Measurements from ENCODE around the gene SLC25A43. TPM values are rescaled to one million over a fixed set of nuclear protein-coding genes. Genes with fewer than 3 reads are reported as not detected.
"Not testable (repeated sequence)": the region's sequence is repeated elsewhere in the genome, so short reads cannot be mapped to it uniquely, and the experiment has no call there.

The SLC25A43 gene
- total RNA-seq, 1 donor from 2014 or later: 2.4 TPM

- DNase-seq (ENCODE audit: low spot score in 2 of 2) (no peak), FAIRE-seq (no peak)
These were observed 7.6 kb downstream of the SLC25A43 start for GRCh38 chrX:119406776-119407175.

GRCh38 chrX:119407681-119408080, 8.5 kb downstream of the SLC25A43 start:
- no peak for DNase-seq (ENCODE audit: low spot score in 2 of 2)

GRCh38 chrX:119410027-119410819, 11.1 kb downstream of the SLC25A43 start:
- DNase-seq (ENCODE audit: low spot score in 2 of 2) (no peak), FAIRE-seq (no peak)

More at GRCh38 chrX:119407681-119408080, 8.5 kb downstream of the SLC25A43 start:
- FAIRE-seq: no peak

- DNase-seq (ENCODE audit: low spot score in 2 of 2) (no peak), FAIRE-seq (no peak)
These were observed 11.7 kb downstream of the SLC25A43 start for GRCh38 chrX:119410854-119411253.

DNA sequence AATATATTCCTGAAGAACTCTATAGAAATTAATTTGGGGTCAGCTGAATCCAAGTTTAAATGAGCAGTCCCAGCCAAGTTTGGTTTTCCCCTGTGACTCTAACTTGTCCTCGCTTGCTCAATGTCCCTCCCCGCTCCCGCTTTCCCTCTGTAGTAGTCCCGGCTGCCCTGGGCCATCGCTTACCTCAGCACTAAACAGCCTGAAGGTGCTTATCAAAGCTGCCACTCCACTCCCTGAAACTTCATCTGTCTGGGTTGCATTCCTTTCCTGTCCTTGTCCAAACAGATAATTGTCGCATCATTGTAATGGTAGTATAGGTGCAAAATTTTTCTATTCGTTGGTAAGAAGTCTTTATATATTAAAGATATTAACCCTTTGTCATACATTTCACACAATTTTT, 12.8 kb downstream of the SLC25A43 start:
- DNase-seq (ENCODE audit: low spot score in 2 of 2): no peak
- no peak for FAIRE-seq

- FAIRE-seq: no peak
These were observed 18.2 kb downstream of the SLC25A43 start for GRCh38 chrX:119417376-119417775.

GRCh38 chrX:119417842-119418241, 18.7 kb downstream of the SLC25A43 start:
- DNase-seq (ENCODE audit: low spot score in 2 of 2) (no peak), FAIRE-seq (no peak)

More at GRCh38 chrX:119417376-119417775, 18.2 kb downstream of the SLC25A43 start:
- no peak for DNase-seq (ENCODE audit: low spot score in 2 of 2)

DNA sequence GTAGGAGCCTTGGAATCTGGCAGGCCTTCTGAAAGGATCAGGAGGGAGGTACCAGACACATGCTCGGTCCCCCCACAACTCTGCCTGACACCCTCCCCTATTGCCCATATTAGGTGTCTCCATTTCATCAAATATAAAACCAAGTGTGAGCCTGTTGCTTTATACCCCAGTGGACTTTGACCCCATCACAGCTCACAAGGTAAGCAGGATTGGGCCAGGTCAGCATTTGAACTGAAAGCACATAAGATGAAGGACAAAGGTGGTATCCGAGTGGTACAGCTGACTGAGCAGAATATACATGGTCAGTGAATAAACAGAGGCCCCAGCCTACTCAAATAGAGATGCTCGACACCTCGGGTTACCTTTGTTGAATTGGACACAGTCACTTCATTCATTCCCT, 20.0 kb downstream of the SLC25A43 start:
- DNase-seq (ENCODE audit: low spot score in 2 of 2): no peak
- no peak for FAIRE-seq

GRCh38 chrX:119419898-119420297, 20.8 kb downstream of the SLC25A43 start:
- no peak for DNase-seq (ENCODE audit: low spot score in 2 of 2)
- no peak for FAIRE-seq

GRCh38 chrX:119421016-119421705, 22.0 kb downstream of the SLC25A43 start:
- FAIRE-seq: no peak
- no peak for DNase-seq (ENCODE audit: low spot score in 2 of 2)

GRCh38 chrX:119423631-119424030, 24.5 kb downstream of the SLC25A43 start:
- FAIRE-seq (no peak), DNase-seq (ENCODE audit: low spot score in 2 of 2) (no peak)

DNA sequence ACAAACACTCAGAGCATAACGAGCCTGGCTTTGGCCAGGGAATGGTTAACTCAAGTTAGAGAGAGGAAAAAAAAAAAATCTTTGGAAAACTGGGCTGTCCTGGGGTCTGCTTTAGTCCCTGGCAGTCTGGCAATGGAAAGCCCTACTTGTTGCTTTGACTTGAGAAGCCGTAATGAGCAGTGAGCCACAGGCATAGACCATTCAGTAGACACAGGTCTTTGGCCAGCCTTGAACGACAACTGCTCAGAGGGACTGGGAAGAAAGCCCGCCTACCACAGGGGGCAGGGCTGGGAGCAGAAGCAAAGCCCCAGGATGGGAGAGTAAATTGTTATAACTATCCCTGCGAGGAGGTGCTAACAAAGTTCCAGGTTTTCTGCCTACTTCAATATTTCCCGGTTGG, 25.9 kb downstream of the SLC25A43 start:
- FAIRE-seq: no peak
- DNase-seq (ENCODE audit: low spot score in 2 of 2): no peak

DNA sequence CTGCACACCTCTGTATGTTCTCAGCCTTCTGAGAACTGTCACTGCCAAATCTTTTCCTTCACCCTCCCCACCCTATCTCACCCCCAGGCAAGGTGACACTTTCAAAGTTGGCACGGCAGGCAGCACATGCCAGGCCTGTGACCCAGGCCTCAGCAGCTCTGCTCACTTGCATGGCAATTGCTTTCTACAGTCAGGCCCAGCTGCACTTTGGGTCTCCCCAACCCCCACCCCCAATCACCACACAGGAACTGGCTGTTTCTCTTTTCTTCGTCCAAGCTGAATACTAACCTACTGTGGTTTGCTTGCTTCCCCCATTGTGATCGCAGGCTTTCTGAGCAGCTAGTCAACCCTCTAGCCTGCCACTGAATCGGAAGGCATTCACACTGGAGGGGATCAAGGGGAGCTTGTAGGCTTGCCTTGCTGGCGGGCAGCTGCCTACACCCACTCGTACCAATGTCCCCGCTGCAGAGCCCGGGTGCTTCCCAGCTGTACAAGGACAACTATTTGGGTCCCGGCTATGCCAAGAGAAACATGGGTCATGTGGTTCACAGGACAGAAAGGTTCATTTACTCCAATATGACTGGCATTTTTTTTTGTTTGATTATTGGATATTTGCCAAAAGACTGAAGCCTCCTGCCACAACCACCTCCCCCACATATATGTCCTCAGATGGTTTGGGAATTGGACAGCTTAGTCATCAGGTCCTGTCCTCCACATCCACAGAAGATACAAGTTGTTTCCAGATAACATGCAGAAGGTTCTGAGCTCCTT, 28.1 kb downstream of the SLC25A43 start:
- peak in 1 of 2 donors; percentile 9 for DNase-seq (ENCODE audit: low spot score in 2 of 2)
- no peak for FAIRE-seq

DNA sequence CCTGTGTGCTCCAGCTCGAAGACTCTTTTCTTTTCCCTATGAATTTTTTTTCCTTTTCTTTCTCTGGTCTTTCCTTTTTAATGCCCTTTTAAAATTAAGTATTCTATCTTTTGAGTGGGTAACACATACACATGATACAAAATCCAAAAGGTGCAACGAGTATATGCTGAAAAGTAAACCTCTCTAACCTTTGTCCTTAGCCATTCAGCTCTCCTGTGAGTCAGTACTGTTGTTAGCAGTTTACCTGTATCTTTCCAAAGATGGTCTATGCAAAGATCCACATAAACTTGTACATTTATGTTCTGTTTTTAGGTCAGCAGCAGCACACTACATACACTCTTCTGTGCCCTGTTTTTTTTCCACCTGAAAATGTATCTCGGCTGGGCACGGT, 28.7 kb downstream of the SLC25A43 start:
- FAIRE-seq (no peak), DNase-seq (ENCODE audit: low spot score in 2 of 2) (no peak)

GRCh38 chrX:119429471-119429870, 30.3 kb downstream of the SLC25A43 start:
- DNase-seq (ENCODE audit: low spot score in 2 of 2) (no peak), FAIRE-seq (no peak)

GRCh38 chrX:119441295-119441694, 42.2 kb downstream of the SLC25A43 start:
- not testable (repeated sequence) for FAIRE-seq; DNase-seq (ENCODE audit: low spot score in 2 of 2)

GRCh38 chrX:119442286-119442685, 43.1 kb downstream of the SLC25A43 start:
- DNase-seq (ENCODE audit: low spot score in 2 of 2) (no peak), FAIRE-seq (no peak)

DNA sequence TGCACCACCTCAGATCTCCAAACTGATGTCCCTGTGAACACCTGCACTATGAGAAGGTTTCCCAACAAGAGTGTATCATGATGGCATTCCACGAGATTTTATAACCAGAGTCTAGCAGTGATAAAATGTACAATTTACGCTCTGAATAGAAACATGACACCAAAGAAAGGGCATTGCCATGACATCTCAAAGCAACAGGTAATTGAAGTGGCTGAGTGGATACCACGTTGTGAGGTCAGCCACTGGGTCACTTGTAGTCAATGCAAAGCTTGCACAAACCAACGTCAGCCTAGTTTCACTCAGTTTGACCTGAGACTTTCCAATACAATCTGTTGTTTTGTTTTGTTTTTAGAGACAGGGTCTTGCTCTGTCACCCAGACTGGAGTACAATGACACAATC, 54.1 kb downstream of the SLC25A43 start:
- no peak for FAIRE-seq
- DNase-seq (ENCODE audit: low spot score in 2 of 2): no peak

GRCh38 chrX:119455264-119455663, 56.1 kb downstream of the SLC25A43 start:
- FAIRE-seq: no peak

DNA sequence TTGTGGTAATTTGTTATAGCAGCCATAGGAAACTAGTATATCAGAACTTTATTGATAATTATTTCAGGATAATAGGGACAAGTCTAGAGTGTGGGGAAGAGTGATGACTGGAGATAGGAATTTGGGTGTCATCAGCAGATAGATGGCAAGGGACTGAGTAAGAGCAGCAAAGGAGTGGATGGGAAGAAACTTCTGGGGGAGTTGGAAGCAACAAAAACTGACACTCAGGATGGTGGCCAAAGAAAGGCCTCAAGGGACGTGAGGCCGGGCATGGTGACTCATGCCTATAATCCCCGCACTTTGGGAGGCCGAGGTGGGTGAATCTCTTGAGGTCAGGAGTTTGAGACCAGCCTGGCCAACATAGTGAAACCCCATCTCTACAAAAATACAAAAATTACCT, 60.0 kb downstream of the SLC25A43 start:
- FAIRE-seq (no peak), DNase-seq (ENCODE audit: low spot score in 2 of 2) (no peak)

More at GRCh38 chrX:119455264-119455663, 56.1 kb downstream of the SLC25A43 start:
- DNase-seq (ENCODE audit: low spot score in 2 of 2): no peak

DNA sequence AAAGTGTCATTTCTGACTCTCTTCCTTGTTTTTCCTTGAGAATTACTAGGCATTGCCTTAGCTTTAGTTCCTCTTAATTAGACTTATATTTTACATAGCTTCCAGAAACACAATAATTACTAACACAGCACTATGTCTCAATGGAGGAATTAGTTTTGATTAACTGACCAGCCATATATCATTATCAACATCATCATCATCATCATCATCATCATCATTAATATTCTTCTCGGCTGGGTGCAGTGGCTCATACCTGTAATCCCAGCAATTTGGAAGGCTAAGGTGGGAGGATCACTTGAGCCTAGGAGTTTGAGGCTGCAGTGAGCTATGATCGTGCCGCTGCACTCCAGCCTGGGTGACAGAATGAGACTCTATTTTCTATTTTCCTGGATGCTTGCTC, 66.4 kb downstream of the SLC25A43 start:
- FAIRE-seq (no peak), DNase-seq (ENCODE audit: low spot score in 2 of 2) (no peak)
